GM19025 (cell line): ENCODE data around the gene PSMD3.
A peak's percentile ranks its signal among the peaks of the same experiment; 100 is the strongest.

Source experiments
- ATAC-seq: cut with Tn5 transposase; IDR thresholded peaks from one replicate; pipeline ENCODE4 v1.9.1; 2021; ENCODE audit warnings: mild to moderate bottlenecking, low read depth, moderate library complexity; ENCODE audit not compliant: unreplicated experiment

Gene PSMD3

GRCh38 chr17:39955726-39956225 is 24.8 kb upstream of the PSMD3 start:
- ATAC-seq = no peak

- ATAC-seq = no peak
Observed at GRCh38 chr17:39960524-39961041, 20.0 kb upstream of the PSMD3 start.

- ATAC-seq = no peak
Observed at GRCh38 chr17:39962642-39963220, 17.9 kb upstream of the PSMD3 start, which contains the start of gene GSDMA. GSDMA (plus strand) TSS chr17:39963004; CDS start chr17:39965688, 2,684 bp downstream.

- ATAC-seq = no peak
Observed at GRCh38 chr17:39963829-39964228, 16.8 kb upstream of the PSMD3 start.

GRCh38 chr17:39965017-39965699 is 15.4 kb upstream of the PSMD3 start:
- no peak for ATAC-seq

GRCh38 chr17:39966771-39967170 is 13.8 kb upstream of the PSMD3 start:
- no peak for ATAC-seq

GRCh38 chr17:39968761-39969160 is 11.8 kb upstream of the PSMD3 start:
- ATAC-seq = no peak

- no peak for ATAC-seq
Observed at GRCh38 chr17:39969375-39969774, 11.2 kb upstream of the PSMD3 start.

- no peak for ATAC-seq
Observed at GRCh38 chr17:39970157-39970692, 10.4 kb upstream of the PSMD3 start.

GRCh38 chr17:39971076-39971603 is 9.5 kb upstream of the PSMD3 start:
- ATAC-seq = no peak

GRCh38 chr17:39972271-39972670 is 8.3 kb upstream of the PSMD3 start:
- ATAC-seq = no peak

- no peak for ATAC-seq
Observed at GRCh38 chr17:39973496-39973895, 7.1 kb upstream of the PSMD3 start.

GRCh38 chr17:39974433-39974832 is 6.2 kb upstream of the PSMD3 start:
- ATAC-seq = no peak

GRCh38 chr17:39975801-39976200 is 4.8 kb upstream of the PSMD3 start:
- ATAC-seq = no peak

- no peak for ATAC-seq
Observed at GRCh38 chr17:39979016-39979670, 1.5 kb upstream of the PSMD3 start.

- peak; percentile 4 for ATAC-seq
Observed at GRCh38 chr17:39979893-39980350, 685 bp upstream of the PSMD3 start.

- ATAC-seq = no peak
Observed at GRCh38 chr17:39981207-39981741, 667 bp downstream of the PSMD3 start.

- no peak for ATAC-seq
Observed at GRCh38 chr17:39981766-39982375, 1.3 kb downstream of the PSMD3 start.

GRCh38 chr17:39988206-39988810 is 7.7 kb downstream of the PSMD3 start:
- ATAC-seq = no peak

- no peak for ATAC-seq
Observed at GRCh38 chr17:39994448-39994847, 13.8 kb downstream of the PSMD3 start.
